ENCODE data around the gene PGC.

GRCh38 chr6:41697861-41698781 lies 49.1 kb downstream of the PGC start:
- TF ChIP-seq CTCF (IDR thresholded peaks at IDR 0.05) (no peak), EP300 (IDR thresholded peaks at IDR 0.05) (no peak)

Measured in sigmoid colon (tissue), 4 donors.